Smooth muscle cell of bladder (primary cell): ENCODE measurements around the gene TLR2. TPM values are rescaled to one million over a fixed set of nuclear protein-coding genes. Genes with fewer than 3 reads are reported as not detected.

Experiments used
- total RNA-seq: library from RNA; depleted of rRNA; stranded (reverse); fragments of >200 nt; gene quantifications from 2 replicates; pipeline ENCODE4 v1.2.3, GENCODE V29; 2014

The TLR2 gene
- total RNA-seq: 0.28 TPM in 2 replicates

GRCh38 chr4:153684182-153684970 is at the start of gene TLR2:
TLR2 (plus strand) TSS chr4:153684280; CDS start chr4:153702908, 18,628 bp downstream.

Other genes with a start within 250 kb of the TLR2 start
- gene TMEM131L, start 217.9 kb upstream of the TLR2 start, total RNA-seq: 4.2 and 4.8 TPM in 2 replicates
- gene RNF175, start 75.7 kb downstream of the TLR2 start, total RNA-seq: not detected in 2 replicates
- gene SFRP2, start 104.8 kb downstream of the TLR2 start, total RNA-seq: 2.0 TPM in 1 of 2 replicates, not detected in the other